Neural cell (in vitro differentiated cells): Measurements from ENCODE around the gene DUSP7.

ENCODE experiments used
- EP300 ChIP-seq: fragments of 450-650 bp; conservative IDR thresholded peaks from 2 replicates; pipeline ENCODE4 v1.6.1; 2014; ENCODE audit warnings: antibody characterized with exemption, mild to moderate bottlenecking, moderate library complexity; ENCODE audit not compliant: poor library complexity, severe bottlenecking
- EZH2 ChIP-seq: fragments of 200-600, 300-800 bp; shearing (Covaris generic), sonication (generic); IDR thresholded peaks from 2 replicates; pipeline ENCODE4 v1.6.1; 2014; ENCODE audit warnings: antibody characterized with exemption, low read length, borderline replicate concordance, mild to moderate bottlenecking; ENCODE audit not compliant: insufficient read depth, poor library complexity, severe bottlenecking
- MXI1 ChIP-seq: fragments of 450-650 bp; conservative IDR thresholded peaks from 2 replicates; pipeline ENCODE4 v1.6.1; 2014; ENCODE audit warnings: antibody characterized with exemption, mild to moderate bottlenecking; ENCODE audit not compliant: poor library complexity, severe bottlenecking
- POLR2AphosphoS5 ChIP-seq: IDR thresholded peaks from 2 replicates; pipeline ENCODE4 v1.6.1; 2012
- RAD21 ChIP-seq: fragments of 450-650 bp; conservative IDR thresholded peaks from 2 replicates; pipeline ENCODE4 v1.6.1; 2014; ENCODE audit warnings: antibody characterized with exemption, mild to moderate bottlenecking, moderate library complexity
- SMC3 ChIP-seq: fragments of 450-650 bp; conservative IDR thresholded peaks from 2 replicates; pipeline ENCODE4 v1.6.1; 2014; ENCODE audit warnings: antibody characterized with exemption, mild to moderate bottlenecking, moderate library complexity; ENCODE audit not compliant: poor library complexity
- TAF1 ChIP-seq: IDR thresholded peaks from 2 replicates; pipeline ENCODE4 v1.6.1; 2012; ENCODE audit warnings: low read depth
- TF ChIP-seq, protein P1 (sequence below): IDR thresholded peaks from 2 replicates; pipeline ENCODE4 v1.6.1; 2012; ENCODE audit warnings: borderline replicate concordance
- TF ChIP-seq, protein P2 (sequence below): fragments of 450-650 bp; IDR thresholded peaks from 2 replicates; pipeline ENCODE4 v1.5.1; 2014; ENCODE audit warnings: antibody characterized with exemption, mild to moderate bottlenecking, moderate library complexity; ENCODE audit not compliant: poor library complexity, severe bottlenecking

DNA sequence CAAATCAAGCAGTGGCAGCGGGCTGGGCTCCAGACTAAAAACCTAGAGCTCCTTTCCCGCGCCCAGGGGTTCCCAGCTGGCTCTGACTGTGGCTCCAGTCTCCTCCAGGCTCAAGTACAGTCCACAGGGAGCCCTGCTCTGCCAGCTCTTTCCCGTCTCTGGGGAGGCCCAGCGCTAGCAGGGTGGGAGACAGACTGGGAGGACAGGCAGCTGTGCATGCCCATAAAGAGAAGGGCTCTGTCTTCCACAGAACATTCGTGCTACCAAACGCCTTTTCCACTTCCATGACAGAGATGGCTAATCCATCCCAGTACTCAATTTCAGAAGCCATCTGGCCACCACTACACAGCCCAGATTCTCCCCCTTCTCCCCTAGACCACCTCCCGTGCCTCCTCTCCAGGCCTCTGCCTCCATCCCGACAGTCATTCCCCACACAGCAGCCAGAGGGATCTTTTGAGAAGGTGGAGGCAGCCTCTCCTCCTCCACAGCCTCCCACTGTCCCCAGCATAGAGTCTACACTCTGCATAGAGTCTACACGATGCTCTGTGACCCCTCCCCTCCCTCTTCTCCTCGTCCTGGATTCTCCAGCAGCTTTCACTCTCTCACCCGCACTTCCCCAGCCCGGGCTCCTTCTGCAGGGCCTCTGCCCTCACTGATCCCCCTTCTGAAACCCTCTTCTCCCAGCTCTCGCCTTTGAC, 6.8 kb upstream of the DUSP7 start:
- TF ChIP-seq, protein P1, sequence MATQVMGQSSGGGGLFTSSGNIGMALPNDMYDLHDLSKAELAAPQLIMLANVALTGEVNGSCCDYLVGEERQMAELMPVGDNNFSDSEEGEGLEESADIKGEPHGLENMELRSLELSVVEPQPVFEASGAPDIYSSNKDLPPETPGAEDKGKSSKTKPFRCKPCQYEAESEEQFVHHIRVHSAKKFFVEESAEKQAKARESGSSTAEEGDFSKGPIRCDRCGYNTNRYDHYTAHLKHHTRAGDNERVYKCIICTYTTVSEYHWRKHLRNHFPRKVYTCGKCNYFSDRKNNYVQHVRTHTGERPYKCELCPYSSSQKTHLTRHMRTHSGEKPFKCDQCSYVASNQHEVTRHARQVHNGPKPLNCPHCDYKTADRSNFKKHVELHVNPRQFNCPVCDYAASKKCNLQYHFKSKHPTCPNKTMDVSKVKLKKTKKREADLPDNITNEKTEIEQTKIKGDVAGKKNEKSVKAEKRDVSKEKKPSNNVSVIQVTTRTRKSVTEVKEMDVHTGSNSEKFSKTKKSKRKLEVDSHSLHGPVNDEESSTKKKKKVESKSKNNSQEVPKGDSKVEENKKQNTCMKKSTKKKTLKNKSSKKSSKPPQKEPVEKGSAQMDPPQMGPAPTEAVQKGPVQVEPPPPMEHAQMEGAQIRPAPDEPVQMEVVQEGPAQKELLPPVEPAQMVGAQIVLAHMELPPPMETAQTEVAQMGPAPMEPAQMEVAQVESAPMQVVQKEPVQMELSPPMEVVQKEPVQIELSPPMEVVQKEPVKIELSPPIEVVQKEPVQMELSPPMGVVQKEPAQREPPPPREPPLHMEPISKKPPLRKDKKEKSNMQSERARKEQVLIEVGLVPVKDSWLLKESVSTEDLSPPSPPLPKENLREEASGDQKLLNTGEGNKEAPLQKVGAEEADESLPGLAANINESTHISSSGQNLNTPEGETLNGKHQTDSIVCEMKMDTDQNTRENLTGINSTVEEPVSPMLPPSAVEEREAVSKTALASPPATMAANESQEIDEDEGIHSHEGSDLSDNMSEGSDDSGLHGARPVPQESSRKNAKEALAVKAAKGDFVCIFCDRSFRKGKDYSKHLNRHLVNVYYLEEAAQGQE: no peak
- TF ChIP-seq RAD21 (no peak), TAF1 (no peak), POLR2AphosphoS5 (no peak), EZH2 (no peak), EP300 (no peak), MXI1 (no peak), SMC3 (no peak)
- TF ChIP-seq, protein P2, sequence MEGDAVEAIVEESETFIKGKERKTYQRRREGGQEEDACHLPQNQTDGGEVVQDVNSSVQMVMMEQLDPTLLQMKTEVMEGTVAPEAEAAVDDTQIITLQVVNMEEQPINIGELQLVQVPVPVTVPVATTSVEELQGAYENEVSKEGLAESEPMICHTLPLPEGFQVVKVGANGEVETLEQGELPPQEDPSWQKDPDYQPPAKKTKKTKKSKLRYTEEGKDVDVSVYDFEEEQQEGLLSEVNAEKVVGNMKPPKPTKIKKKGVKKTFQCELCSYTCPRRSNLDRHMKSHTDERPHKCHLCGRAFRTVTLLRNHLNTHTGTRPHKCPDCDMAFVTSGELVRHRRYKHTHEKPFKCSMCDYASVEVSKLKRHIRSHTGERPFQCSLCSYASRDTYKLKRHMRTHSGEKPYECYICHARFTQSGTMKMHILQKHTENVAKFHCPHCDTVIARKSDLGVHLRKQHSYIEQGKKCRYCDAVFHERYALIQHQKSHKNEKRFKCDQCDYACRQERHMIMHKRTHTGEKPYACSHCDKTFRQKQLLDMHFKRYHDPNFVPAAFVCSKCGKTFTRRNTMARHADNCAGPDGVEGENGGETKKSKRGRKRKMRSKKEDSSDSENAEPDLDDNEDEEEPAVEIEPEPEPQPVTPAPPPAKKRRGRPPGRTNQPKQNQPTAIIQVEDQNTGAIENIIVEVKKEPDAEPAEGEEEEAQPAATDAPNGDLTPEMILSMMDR: no peak
